ENCODE results near the gene MED16.
"Not testable (repeated sequence)": the region's sequence is repeated elsewhere in the genome, so short reads cannot be mapped to it uniquely, and the experiment has no call there.

Gene MED16

DNA sequence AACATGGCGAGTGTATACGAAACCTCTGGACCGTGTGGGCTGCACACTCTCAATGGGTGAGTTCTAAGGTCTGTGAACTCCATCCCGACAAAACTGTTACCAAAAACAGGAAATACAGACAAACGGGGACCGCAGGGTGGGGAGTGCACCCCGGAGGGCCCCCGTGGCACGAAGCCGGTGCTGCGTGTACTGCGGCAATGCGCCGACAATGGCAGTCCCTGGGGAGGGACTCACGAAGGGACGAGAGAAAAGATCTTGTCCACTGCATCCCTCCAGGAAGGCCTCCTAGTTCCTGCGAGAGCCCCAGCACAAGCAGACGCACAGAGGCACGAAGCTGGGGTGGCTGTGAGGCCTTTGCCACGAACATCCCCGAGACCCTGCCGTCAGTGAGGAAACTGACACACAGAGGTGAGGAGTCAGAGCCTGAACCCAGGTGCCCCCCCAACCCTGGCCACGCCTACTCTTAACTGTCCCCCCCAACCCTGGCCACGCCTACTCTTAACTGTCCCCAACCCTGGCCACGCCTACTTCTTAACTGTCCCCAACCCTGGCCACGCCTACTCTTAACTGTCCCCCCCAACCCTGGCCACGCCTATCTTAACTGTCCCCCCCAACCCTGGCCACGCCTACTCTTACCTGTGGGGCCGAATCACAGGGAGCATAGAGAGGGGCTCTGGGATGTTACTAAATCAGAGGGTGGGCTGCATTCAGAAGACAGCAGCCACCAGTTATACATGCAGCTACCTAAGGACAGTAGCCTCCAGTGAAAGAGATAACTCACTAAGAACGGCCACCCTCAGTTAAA, 4.2 kb downstream of the MED16 start:
- DNase-seq: no peak

DNA sequence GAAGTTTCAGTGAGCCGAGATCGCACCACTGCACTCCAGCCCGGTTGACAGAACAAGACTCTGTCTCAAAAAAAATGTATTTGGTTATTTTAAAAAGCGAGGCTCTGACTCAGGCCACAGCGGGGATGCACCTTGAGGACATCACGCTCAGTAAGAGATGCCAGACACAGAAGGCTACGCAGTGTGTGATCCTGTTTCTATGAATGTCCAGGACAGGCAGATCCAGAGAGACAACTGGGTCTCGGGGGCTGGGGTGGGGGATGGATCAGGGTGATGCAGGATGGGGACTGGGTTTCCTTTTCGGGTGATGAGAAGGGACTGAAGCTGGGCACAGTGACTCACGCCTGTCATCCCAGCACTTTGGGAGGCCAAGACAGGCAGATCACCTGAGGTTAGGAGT, 5.4 kb downstream of the MED16 start:
- DNase-seq: no peak

DNA sequence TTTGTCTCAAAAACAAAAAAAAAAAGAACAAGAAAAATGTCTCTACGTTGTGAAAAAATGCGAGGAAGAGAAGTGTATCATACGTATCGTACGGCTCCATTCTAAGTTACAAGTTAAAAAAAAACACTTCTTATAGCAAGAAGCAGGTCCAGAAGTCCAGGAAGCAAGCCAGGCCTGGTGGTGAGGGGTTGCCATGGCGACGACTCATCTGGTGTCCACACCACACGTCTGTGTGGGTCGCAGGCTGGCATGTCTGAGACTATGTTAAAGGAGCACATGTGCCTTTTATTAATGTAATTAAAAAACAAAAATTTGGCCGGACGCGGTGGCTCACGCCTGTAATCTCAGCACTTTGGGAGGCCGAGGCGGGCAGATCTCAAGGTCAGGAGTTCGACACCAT, 5.9 kb downstream of the MED16 start:
- peak in 3 of 4 experiments; percentile 26 to 44 (median 27) for DNase-seq

DNA sequence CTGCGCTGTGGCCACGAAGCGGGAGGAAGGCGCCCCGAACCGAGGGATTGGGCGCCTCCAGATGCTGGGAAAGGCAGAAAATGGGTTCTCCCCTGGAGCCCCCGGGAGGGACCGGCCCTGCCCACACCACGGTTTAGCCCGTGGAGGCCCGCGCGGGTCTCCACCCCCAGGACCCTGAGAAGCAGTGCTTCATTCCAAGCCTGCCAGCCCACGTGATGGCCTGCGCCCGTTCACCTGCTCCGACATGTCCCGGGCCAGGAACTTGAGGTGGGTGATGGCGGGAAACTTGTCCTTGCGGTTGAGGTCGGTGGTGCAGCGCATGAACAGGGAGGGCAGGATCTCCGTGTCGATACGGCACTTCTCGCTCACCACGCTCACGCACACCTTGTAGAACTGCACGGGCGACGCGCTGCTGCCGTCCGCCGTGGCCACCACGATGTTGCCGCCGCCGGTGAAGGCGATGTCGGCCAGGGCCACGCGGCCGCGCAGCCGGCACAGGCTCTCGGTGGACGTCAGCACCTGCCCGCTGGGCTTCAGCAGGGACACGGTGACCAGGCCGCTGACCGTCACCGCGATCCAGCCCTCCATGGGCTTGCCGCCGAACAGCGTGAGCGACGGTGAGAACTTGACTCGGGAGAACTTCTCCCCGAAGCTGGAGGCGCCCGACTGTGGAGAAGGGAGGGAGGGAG, 7.3 kb downstream of the MED16 start:
- no peak for DNase-seq

DNA sequence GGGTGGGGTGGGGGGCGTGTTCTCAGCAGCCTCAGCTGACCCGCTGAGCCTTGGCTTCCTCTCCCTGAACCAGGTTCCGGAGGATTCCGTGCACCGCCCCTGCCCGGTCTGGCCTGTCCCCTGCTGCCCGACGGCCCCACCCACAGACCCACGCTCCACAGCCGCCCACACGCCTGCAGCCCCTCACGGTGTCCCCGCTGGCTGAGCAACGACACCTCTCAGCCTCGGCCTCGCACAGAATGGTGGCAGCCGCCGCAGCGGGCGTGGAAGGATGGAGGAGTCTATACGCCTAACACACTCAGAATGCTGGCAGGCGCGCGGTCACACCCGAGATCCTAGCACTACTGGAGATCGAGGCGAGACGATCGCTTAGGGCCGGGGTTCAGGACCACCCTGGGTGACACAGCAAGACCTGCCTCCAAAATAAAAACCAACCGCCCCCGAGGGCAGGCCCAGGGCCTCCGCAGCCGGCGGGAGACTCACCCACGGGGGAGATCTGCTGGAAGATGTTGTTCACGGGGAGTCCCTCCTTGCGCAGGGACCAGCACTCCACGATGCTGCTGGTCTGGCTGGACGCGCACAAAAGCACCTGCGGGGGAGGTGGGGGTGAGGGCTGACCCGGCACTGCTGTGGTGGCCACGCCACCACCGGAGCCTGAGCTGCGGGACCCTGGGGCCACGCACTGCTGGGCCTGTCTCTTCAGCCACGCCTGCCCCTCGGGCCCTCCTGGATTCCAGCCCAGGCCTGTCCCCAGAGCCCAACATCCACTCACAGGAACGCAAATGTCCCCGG, 8.4 kb downstream of the MED16 start:
- no peak for DNase-seq

DNA sequence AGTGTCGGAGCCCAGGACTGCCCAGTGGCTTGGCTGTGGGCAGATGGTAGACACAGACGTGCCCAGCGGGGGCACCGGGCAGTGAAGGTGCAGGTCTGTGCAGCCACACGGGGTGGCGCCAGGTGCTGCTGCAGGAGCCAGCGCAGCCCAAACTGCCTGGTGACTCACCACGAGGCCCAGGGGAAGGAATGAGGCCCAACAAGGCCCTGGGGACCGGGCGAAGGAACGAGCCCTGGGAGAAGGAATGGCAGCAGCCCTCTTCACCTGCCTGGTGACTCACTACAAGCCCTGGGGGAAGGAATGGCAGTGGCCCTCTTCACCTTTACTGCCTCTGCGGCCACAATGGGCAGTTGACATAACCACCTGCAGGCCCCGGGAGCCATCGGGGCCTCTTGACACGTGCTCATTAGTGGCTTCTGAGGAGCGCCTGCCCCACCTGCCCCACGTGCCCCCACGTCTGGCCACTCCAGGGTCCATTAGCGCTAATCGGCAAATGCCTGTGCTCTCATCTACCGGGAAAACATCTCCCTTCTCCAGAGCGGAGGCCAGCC, 9.3 kb downstream of the MED16 start:
- no peak for DNase-seq

DNA sequence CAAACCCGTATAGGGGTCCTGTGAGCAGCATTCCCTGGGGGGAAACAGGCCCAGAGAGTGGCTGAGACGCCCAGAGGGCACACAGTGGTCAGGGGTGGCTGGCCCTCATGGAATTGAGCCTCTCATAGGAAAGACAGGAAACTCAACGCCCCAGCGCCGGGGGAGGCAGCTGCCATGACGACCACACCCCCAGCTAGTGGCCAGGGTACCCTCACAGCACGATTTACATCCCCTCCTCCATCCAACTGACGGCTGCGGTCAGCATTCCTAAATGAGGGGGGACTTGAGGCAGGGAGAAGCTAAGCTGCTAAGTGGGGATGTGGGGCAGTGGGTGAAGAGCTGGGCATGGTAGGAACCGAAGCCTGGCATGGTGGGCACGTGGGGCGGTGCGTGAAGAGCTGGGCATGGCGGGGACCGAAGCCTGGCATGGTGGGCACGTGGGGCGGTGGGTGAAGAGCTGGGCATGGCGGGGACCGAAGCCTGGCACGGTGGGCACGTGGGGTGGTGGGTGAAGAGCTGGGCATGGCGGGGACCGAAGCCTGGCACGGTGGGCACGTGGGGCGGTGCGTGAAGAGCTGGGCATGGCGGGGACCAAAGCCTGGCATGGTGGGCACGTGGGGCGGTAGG, 10.0 kb downstream of the MED16 start:
- DNase-seq: no peak

DNA sequence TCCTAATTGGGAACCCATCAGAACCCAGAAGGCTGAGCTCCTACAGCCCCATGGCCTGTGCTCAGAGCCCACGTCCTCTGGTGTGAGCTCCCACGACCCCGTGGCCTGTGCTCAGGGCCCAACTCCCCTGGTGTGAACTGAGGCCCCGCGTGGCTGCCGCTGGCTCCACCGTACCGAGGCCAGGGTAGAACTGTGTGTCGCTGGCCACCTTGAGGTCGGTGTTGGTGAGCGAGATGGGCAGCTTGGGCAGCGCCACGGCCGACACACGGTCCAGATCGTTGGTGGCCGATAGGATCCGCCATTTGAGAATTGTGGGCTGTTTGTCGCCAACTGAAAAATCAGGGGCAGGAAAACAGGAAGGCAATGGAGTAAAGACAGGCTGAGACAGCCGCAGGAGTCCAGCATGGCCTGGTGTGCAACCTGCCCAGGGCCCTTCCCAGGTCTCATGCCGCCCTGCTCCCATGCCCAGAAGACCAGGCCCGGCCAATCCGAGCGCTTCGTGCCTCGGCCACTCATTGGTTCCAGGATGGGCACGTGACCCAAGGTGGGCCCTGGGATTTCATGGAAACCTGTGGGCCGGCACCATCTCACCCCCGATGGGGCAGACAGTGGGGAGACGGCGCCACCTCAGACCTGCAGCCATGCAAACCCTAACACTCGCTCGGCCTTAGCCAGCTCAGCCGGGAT, 11.5 kb downstream of the MED16 start:
- no peak for DNase-seq

DNA sequence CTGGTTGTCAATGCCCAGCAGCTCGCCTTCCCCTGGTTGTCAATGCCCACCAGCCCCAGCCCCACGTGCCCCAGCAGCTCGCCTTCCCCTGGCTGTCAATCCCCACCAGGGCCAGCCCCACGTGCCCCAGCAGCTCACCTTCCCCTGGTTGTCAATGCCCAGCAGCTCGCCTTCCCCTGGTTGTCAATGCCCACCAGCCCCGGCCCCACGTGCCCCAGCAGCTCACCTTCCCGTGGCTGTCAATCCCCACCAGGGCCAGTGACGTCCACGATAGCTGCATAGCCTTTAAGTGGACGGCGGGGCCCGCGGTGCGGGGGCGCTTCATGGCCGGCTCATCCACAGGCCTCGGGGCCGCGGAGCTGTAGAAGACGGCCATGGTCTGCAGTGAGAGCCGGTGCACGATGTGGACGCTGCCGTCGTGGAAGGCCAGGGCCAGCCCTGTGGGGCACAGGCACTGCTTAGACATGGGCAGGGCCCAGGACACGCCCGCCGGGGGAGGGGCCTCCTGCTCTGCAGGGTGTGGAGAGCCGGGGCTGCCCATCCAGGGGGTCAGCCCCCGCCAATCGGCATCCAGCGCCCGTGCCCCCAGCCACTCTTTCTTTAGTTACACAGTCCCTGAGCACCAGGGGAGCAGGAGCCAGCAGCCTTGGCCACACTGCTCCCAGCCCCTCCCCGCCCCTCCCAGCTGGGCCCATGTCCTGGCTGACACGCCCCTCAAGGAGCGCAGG, 13.1 kb downstream of the MED16 start:
- no peak for DNase-seq

DNA sequence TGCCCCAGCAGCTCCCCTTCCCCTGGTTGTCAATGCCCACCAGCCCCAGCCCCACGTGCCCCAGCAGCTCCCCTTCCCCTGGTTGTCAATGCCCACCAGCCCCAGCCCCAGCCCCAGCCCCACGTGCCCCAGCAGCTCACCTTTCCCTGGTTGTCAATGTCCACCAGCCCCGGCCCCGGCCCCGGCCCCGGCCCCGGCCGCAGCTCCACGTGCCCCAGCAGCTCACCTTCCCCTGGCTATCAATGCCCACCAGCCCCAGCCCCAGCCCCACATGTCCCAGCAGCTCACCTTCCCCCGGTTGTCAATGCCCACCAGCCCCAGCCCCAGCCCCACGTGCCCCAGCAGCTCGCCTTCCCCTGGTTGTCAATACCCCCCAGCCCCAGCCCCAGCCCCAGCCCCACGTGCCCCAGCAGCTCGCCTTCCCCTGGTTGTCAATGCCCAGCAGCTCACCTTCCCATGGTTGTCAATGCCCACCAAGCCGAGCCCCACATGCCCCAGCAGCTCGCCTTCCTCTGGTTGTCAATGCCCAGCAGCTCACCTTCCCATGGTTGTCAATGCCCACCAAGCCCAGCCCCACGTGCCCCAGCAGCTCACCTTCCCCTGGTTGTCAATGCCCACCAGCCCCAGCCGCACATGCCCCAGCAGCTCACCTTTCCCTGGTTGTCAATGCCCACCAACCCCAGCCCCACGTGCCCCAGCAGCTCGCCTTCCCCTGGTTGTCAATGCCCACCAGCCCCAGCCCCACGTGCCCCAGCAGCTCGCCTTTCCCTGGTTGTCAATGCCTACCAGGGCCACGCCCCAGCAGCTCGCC, 14.0 kb downstream of the MED16 start:
- not testable (repeated sequence) for DNase-seq

DNA sequence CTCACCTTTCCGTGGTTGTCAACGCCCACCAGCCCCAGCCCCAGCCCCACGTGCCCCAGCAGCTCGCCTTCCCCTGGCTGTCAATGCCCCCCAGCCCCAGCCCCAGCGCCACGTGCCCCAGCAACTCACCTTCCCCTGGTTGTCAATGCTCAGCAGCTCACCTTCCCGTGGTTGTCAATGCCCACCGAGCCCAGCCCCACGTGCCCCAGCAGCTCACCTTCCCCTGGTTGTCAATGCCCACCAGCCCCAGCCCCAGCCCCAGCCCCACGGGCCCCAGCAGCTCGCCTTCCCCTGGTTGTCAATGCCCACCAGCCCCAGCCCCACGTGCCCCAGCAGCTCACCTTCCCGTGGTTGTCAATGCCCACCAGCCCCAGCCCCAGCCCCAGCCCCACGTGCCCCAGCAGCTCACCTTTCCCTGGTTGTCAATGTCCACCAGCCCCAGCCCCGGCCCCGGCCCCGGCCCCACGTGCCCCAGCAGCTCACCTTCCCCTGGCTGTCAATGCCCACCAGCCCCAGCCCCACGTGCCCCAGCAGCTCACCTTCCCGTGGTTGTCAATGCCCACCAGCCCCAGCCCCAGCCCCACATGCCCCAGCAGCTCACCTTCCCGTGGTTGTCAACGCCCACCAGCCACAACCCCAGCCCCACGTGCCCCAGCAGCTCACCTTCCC, 14.9 kb downstream of the MED16 start:
- DNase-seq: not testable (repeated sequence)

DNA sequence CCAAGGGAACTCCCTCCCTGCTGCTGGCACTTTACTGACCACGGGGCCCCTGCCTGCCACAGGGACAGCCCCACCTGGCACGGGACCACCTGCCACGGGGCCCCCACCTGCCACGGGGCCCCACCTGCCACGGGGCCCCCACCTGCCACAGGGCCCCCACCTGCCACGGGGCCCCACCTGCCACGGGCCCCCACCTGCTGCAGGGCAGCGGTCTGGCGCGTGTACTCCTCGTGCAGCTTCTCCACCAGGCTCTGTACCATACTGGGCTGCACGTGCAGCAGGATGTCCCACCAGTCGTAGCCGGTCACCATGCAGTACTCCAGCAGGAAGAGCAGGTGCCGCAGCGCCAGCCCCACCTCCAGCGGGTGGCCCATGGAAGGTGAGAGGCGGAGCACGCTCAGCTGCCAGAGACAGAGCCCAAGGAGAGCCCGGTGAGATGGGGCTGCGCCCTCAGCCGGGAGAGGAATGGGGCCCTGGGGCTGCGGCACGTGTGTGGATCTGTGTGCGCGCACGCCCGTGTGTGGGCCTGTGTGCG, 16.1 kb downstream of the MED16 start:
- DNase-seq: no peak

DNA sequence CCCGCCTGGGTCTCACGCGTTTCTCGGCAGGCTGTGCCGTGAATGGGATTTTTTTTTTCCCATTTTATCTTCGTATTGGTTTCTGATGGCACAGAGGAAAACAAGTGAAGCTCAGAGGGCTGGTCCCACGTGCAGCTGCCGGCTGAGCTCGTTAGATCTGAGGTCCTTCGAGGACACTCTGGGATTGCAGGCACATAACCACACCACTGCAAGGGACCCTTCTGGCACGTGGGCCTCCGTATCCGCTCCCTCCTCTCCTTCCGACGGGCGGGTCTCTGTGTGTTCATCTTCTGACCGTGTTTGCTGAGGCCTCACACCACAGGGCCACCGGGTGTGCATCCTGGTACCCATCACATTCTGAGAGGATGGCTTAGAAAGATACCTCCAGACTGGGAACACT, 16.9 kb downstream of the MED16 start:
- no peak for DNase-seq

DNA sequence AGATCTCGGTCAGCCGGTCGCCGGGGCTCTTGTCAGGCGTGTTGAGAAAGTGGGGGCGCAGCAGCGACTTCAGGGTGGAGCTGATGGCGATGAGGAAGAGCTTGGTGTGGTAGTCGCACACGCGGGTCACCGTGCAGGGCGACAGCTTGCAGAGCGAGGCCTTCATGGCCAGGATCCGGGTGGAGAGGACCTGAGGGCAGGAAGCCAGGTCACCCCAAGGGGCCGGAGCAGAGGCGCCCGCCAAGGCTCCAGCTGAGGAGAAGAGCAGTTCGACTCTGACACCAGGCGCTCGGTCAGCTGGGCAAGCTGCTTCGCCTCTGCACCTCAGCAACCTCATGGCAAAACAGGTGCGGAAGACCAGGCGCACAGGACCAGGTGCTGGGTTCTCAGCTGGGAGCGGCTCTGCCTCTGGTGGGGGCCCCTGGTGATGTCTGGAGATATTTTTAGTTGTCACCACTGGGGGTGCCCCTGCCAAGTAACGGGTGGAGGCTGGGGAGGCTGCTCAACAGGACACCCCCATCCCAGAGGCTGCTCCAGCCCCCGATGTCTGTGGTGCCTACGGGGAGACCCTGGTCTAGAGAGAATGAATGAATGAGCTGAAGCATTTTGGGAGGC, 17.6 kb downstream of the MED16 start:
- DNase-seq: no peak

DNA sequence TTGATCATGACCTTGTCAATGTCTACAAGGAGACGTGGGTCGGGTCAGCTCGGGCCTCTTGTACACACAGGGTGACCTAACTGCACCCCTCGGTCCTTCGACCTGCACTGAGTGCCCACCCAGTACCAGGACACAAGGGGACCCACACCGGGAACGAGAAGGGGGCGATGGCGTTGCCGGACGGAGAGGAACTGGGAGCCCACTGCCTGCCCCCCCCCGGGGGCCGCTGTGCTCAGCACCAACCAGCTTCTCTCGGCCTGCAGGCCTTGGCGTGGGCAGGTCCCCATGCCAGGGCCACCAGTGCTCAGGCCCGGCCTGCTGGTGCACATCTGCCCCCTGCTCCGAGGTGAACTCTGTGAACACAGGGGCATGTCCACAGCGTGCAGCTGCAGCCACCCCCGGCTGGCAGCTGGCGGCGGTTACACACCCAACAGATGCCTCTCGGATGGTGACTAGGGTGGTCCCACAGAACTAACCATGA, 19.4 kb downstream of the MED16 start:
- DNase-seq: no peak

DNA sequence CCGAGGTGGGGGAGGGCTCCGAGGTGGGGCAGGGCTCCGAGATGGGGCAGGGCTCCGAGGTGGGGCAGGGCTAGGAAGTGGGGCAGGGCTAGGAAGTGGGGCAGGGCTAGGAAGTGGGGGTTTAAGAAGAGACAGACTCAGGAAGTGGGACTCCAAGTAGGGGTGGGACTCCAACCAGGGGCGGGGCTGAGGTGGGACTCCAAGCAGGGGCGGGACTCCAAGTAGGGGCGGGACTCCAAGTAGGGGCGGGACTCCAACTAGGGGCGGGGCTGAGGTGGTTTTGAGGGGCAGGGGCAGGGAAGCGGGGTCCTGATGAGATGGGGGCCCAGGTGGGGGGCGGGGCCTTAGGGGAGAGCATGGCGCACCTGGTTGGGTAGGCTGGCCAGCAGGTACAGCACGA, 19.9 kb downstream of the MED16 start:
- DNase-seq: peak in 3 of 4 experiments; percentile 36 to 51 (median 45)

DNA sequence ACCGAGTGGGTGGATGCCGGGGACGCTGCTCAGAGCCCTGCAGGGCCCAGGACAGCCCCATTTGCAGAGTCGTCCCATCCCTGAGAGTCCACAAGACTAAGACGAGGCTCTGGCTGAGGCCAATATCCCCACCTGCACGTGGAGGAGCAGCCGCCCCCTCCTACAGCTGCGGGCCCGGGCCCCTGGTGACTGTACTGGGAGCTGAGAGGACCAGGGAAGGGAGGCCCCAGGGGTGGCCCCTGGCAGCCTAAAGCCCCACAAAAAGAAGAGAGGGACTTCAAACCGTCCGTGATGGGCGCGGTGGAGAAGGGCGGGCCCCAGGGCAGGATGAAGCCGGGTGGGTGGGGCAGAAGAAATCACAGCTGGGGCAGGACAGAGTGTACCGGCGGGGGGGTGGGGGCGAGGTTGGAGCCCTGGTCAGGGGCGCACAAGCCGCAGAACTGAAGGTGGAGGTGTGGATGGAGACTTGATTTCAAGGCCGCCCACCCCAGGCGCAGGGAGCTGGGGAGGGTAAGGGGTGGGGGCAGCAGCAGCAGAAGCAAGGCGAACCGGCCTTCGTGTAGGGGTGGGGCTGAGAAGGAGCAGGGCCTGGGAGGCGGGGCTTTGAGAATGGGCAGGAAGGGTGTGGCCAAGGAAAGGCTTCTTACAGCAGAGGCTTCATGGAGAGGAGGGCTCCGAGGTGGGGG, 20.6 kb downstream of the MED16 start:
- peak; percentile 52 to 76 (median 62) for DNase-seq

Measured in suppressor macrophage (primary cell).